ENCODE results near the gene ANKRD12. TPM values are rescaled to one million over a fixed set of nuclear protein-coding genes. Genes with fewer than 3 reads are reported as not detected.

Gene ANKRD12
- total RNA-seq, 1 experiment from 2014 or later: 19.1 TPM

DNA sequence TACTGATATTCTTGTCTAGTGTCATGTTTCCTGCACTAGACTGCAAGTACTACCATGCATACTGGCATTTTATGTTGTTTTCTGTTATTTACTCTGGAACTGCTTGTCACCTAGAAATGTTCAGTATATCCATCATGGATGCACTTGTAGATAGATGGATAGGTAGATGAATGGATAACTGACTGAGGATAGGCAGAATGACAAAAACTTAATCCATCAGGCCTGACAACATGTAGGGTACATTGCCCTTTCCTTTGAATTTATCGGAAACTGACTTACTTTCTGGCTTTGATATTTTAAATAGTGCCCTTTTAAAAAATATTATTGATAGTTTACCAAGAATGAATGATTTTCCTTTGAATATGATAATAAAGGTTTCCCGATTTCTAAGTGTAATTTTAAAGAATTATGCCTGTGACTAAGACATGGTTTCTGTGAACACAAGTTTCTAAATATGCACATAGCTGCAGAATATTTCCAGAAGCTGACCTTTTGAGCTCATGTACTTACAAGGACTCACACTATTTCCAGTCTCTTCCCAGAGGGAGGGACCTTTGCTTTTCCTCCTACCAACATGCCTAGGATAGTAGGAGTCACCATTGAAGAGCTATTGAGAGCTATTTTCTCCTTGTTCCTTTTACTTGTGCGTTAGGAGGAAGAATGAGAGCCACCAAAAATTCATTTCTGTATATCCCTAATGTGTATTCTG, 81.3 kb downstream of the ANKRD12 start:
- ATAC-seq (no peak), DNase-seq (no peak)
- no peak for TF ChIP-seq EZH2 (IDR thresholded peaks at IDR 0.05; ENCODE audit: low read length, unreplicated experiment)
- no peak for TF ChIP-seq EZH2phosphoT487 (IDR thresholded peaks at IDR 0.05; ENCODE audit: borderline replicate concordance, low read length)
- no peak for TF ChIP-seq CTCF (conservative IDR thresholded peaks at IDR 0.05; ENCODE audit: low read depth, low read length)
- H3K9me2 ChIP-seq (replicated peaks; ENCODE audit: low read length): no peaks in the 10 kb centered on the region
- CTCF ChIA-PET: no interaction called here
- no peaks in the 10 kb centered on the region for H4K20me1 ChIP-seq (ENCODE audit: low read length)
- POLR2A ChIA-PET (ENCODE audit: unreplicated experiment): interaction anchor here (0.6 kb wide), 1 partner anchor 41 kb away, joined by 7 read pairs; no protein-coding TSS in a partner anchor
- H3K27me3 ChIP-seq (ENCODE audit: low read length): no peaks in the 10 kb centered on the region
- H3K79me2 ChIP-seq (ENCODE audit: low read length): no peaks in the 10 kb centered on the region
- H3K36me3 ChIP-seq (ENCODE audit: low read depth, low read length): peaks cover 13% of the 10 kb centered on the region
- no peak overlapping the region for H3K4me3 ChIP-seq (ENCODE audit: low read length)
- no peak overlapping the region for H3K4me2 ChIP-seq (ENCODE audit: low read length)
- no peak overlapping the region for H3K9ac ChIP-seq (ENCODE audit: low read length)
- no peak overlapping the region for H2AFZ ChIP-seq (ENCODE audit: low read length)
- no peaks in the 10 kb centered on the region for H3K9me3 ChIP-seq (ENCODE audit: low read length)
- no peak overlapping the region for H3K27ac ChIP-seq (ENCODE audit: low read length)
- H3F3A ChIP-seq (ENCODE audit: low read length, unreplicated experiment): no peaks in the 10 kb centered on the region
- no peaks in the 10 kb centered on the region for H3K4me1 ChIP-seq (ENCODE audit: insufficient read depth, low read length)
- intact Hi-C loops (cut with micrococcal nuclease): no loop called here
- BruUV-seq (replicated peaks): no TSS peak

- Histone ChIP-seq H3K9me2 (replicated peaks; ENCODE audit: low read length) (no peaks in the 10 kb centered on the region), H3F3A (ENCODE audit: low read length, unreplicated experiment) (no peaks in the 10 kb centered on the region), H3K36me3 (ENCODE audit: low read depth, low read length) (peaks cover 8% of the 10 kb centered on the region), H3K27me3 (ENCODE audit: low read length) (no peaks in the 10 kb centered on the region), H3K9me3 (ENCODE audit: low read length) (no peaks in the 10 kb centered on the region), H3K4me2 (ENCODE audit: low read length) (no peak overlapping the region), H3K27ac (ENCODE audit: low read length) (no peak overlapping the region), H3K9ac (ENCODE audit: low read length) (no peak overlapping the region), H3K4me3 (ENCODE audit: low read length) (no peak overlapping the region), H3K4me1 (ENCODE audit: insufficient read depth, low read length) (no peaks in the 10 kb centered on the region), H2AFZ (ENCODE audit: low read length) (no peak overlapping the region), H3K79me2 (ENCODE audit: low read length) (no peaks in the 10 kb centered on the region), H4K20me1 (ENCODE audit: low read length) (no peaks in the 10 kb centered on the region)
- POLR2A ChIA-PET (ENCODE audit: unreplicated experiment): no interaction called here
- CTCF ChIA-PET: no interaction called here
- DNase-seq: no peak
- intact Hi-C loops (cut with micrococcal nuclease): no loop called here
- TF ChIP-seq EZH2 (IDR thresholded peaks at IDR 0.05; ENCODE audit: low read length, unreplicated experiment) (no peak), CTCF (conservative IDR thresholded peaks at IDR 0.05; ENCODE audit: low read depth, low read length) (no peak), EZH2phosphoT487 (IDR thresholded peaks at IDR 0.05; ENCODE audit: borderline replicate concordance, low read length) (no peak)
- no peak for ATAC-seq
- BruUV-seq (replicated peaks): no TSS peak
These were observed 84.5 kb downstream of the ANKRD12 start for GRCh38 chr18:9221040-9221439.

DNA sequence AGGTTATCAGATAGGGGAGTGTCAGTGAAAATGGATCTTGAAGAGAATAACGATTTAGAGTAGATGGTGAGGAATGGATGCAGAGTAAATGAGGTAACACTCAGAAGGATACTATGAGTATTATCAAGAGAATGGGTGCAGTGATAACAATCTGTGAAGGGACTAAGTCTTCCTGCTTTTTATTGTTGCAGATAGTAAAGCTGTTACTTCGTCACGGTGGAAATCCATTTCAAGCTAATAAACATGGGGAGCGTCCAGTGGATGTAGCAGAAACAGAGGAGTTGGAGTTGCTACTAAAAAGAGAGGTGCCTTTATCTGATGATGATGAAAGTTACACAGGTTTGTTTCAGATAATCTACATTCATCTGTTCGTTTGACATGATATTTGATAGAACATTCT, 85.1 kb downstream of the ANKRD12 start:
- no peaks in the 10 kb centered on the region for H4K20me1 ChIP-seq (ENCODE audit: low read length)
- H2AFZ ChIP-seq (ENCODE audit: low read length): no peak overlapping the region
- TF ChIP-seq CTCF (conservative IDR thresholded peaks at IDR 0.05; ENCODE audit: low read depth, low read length) (no peak), EZH2phosphoT487 (IDR thresholded peaks at IDR 0.05; ENCODE audit: borderline replicate concordance, low read length) (no peak), EZH2 (IDR thresholded peaks at IDR 0.05; ENCODE audit: low read length, unreplicated experiment) (no peak)
- H3K4me3 ChIP-seq (ENCODE audit: low read length): no peak overlapping the region
- H3K36me3 ChIP-seq (ENCODE audit: low read depth, low read length): peaks cover 8% of the 10 kb centered on the region
- no peaks in the 10 kb centered on the region for H3K79me2 ChIP-seq (ENCODE audit: low read length)
- intact Hi-C loops (cut with micrococcal nuclease): no loop called here
- H3F3A ChIP-seq (ENCODE audit: low read length, unreplicated experiment): no peaks in the 10 kb centered on the region
- CTCF ChIA-PET: no interaction called here
- no peak overlapping the region for H3K4me2 ChIP-seq (ENCODE audit: low read length)
- DNase-seq (no peak), ATAC-seq (no peak)
- BruUV-seq (replicated peaks): no TSS peak
- no peak overlapping the region for H3K27ac ChIP-seq (ENCODE audit: low read length)
- H3K9ac ChIP-seq (ENCODE audit: low read length): no peak overlapping the region
- no peaks in the 10 kb centered on the region for H3K9me2 ChIP-seq (replicated peaks; ENCODE audit: low read length)
- no peaks in the 10 kb centered on the region for H3K9me3 ChIP-seq (ENCODE audit: low read length)
- H3K27me3 ChIP-seq (ENCODE audit: low read length): no peaks in the 10 kb centered on the region
- POLR2A ChIA-PET (ENCODE audit: unreplicated experiment): no interaction called here
- H3K4me1 ChIP-seq (ENCODE audit: insufficient read depth, low read length): no peaks in the 10 kb centered on the region
